Right lobe of liver (tissue), 6 donors: ENCODE measurements around the gene PRDM2. TPM values are rescaled to one million over a fixed set of nuclear protein-coding genes. Genes with fewer than 3 reads are reported as not detected.

Experiments
- ATAC-seq, 4 donors: fragments of 200-7000 bp; cut with Tn5 transposase; one replicate each; pipeline ENCODE4 v1.9.1; 2020; ENCODE audit warnings: mild to moderate bottlenecking in 4 of 4, moderate library complexity in 4 of 4
- DNase-seq, 3 donors: peaks; one replicate each; pipeline ENCODE4 v3.0.0-alpha.2; 2020
- H3K27ac ChIP-seq, 3 donors: fragments of 200-600 bp; one replicate each; pipeline ENCODE4 v1.8.0; 2022
- H3K27me3 ChIP-seq, 2 donors: fragments of 200-600 bp; one replicate each; pipeline ENCODE4 v1.8.0; 2022
- H3K36me3 ChIP-seq, 4 donors: fragments of 200-600 bp; sonication (generic) in 1 of 4; one replicate each; pipeline versions ENCODE4 v1.5.1 to v1.8.0; 2017 to 2022; ENCODE audit warnings: control low read depth in 1 of 4
- H3K4me1 ChIP-seq, 4 donors: fragments of 200-600 bp; sonication (generic) in 1 of 4; one replicate each; pipeline versions ENCODE4 v1.5.1 to v1.8.0; 2017 to 2022; ENCODE audit warnings: control low read depth in 1 of 4
- H3K4me3 ChIP-seq, 3 donors: fragments of 200-600 bp; one replicate each; pipeline ENCODE4 v1.8.0; 2022
- H3K9me3 ChIP-seq, 4 donors: fragments of 200-600 bp; sonication (generic) in 1 of 4; one replicate each; pipeline versions ENCODE4 v1.5.1 to v1.8.0; 2017 to 2022; ENCODE audit warnings: control low read depth in 1 of 4
- POLR2A ChIP-seq: fragments of 450-650 bp; IDR thresholded peaks from one replicate; pipeline ENCODE4 v1.6.1; 2017; ENCODE audit warnings: antibody characterized with exemption, mild to moderate bottlenecking
- WGBS: methylation state at CpG from one replicate; pipeline ENCODE4 v1.1.6; 2018; ENCODE audit warnings: low coverage, low lambda C conversion rate; ENCODE audit not compliant: insufficient coverage; ENCODE audit errors: missing lambda C conversion rate; 5-methylcytosine and 5-hydroxymethylcytosine counted together
- intact Hi-C, 2 donors: fragments of 100-400 bp; cut with DNase I; formaldehyde crosslinking; loops; one replicate each; pipeline versions ENCODE4 v1.11.2 to v1.14.1; 2022
- total RNA-seq, 6 experiments: library from RNA; depleted of rRNA in 2 of 6; stranded (reverse); fragments of >200 nt in 2 of 6; fragmentation: NEBNext Ultra II Directional in 3 of 6; extraction: Animal tissue kit (Norgen Biotek cat#: 25700) in 3 of 6; gene quantifications; one replicate each; pipeline versions ENCODE4 v1.1.0 to v1.2.4, GENCODE V29; 2016 to 2023
- TF ChIP-seq, protein P1 (sequence below), 4 donors: fragments of 200-600 bp in 3 of 4; fragments of 450-650 bp in 1 of 4; IDR thresholded peaks; one replicate each; pipeline versions ENCODE4 v1.5.1 to v1.8.0; 2016 to 2022; ENCODE audit warnings: antibody characterized with exemption in 4 of 4, mild to moderate bottlenecking in 2 of 4
- donor health status: DM: no; HTN: yes; CAD: no.
- donor health status: DM: no; HTN: no; CAD: no.
- donor health status: DM: no; HTN: no; CAD: no.
- donor health status: DM: no; HTN: yes; CAD: no.
- donor health status: DM: no; HTN: yes; CAD: no.

PRDM2 gene
- total RNA-seq, 6 experiments from 2014 or later = 7.4 to 16.9 (median 12.5) TPM

- no peak overlapping the region for H3K27ac ChIP-seq
- DNase-seq (peak in 1 of 3 donors; percentile 39), ATAC-seq (peak in 1 of 4 donors; percentile 23)
- H3K36me3 ChIP-seq = no peaks in the 10 kb centered on the region
- no peak overlapping the region for H3K4me3 ChIP-seq
- WGBS = 60% methylated on average over 1 of the region's 7 CpGs
- TF ChIP-seq POLR2A = no peak
- TF ChIP-seq, protein P1, sequence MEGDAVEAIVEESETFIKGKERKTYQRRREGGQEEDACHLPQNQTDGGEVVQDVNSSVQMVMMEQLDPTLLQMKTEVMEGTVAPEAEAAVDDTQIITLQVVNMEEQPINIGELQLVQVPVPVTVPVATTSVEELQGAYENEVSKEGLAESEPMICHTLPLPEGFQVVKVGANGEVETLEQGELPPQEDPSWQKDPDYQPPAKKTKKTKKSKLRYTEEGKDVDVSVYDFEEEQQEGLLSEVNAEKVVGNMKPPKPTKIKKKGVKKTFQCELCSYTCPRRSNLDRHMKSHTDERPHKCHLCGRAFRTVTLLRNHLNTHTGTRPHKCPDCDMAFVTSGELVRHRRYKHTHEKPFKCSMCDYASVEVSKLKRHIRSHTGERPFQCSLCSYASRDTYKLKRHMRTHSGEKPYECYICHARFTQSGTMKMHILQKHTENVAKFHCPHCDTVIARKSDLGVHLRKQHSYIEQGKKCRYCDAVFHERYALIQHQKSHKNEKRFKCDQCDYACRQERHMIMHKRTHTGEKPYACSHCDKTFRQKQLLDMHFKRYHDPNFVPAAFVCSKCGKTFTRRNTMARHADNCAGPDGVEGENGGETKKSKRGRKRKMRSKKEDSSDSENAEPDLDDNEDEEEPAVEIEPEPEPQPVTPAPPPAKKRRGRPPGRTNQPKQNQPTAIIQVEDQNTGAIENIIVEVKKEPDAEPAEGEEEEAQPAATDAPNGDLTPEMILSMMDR (IDR thresholded peaks at IDR 0.05) = no peak
- H3K27me3 ChIP-seq = no peaks in the 10 kb centered on the region
- H3K9me3 ChIP-seq = no peaks in the 10 kb centered on the region
- H3K4me1 ChIP-seq = peaks cover 0 to 8% (median 4%) of the 10 kb centered on the region in 4 donors
- intact Hi-C loops = no loop called here
These were observed 114.1 kb downstream of the PRDM2 start for GRCh38 chr1:13814131-13814530.

DNA sequence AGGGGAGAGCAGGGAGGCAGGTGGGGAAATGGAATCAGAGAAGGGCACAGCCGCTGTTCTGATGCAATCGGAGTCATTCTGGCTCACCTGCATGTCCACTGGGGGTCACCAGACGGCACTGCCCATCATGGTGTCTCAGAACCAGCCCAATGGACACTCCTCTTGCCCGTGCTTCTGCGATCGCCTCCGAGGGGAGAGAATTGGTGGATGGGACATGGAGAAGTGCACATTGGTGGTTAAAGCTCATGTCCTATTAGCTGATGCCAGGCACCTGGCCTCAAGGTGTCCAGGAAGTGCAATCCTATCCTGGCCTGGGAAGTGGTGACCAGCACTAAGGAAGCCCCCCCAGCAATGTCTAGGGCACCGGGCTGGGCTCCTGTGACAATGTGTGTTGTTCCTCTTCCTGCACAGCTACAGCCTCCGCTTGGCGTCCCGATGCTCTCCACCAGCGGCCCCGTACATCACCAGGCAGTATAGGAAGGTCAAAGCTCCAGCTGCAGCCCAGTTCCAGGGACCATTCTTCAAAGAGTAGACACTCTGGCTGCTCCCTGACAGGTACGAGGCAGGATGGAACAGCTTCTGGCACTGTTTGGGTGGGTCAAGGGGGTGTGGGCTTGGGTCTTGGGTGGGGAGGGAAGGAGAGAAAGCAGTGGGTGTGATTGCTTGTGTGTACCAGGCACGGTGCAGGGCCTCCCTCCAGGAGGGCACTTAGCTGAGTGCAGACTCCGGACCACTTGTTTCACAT, 116.2 kb downstream of the PRDM2 start:
- H3K27me3 ChIP-seq = no peaks in the 10 kb centered on the region
- no peak overlapping the region for H3K4me3 ChIP-seq
- peaks cover 0 to 8% (median 4%) of the 10 kb centered on the region in 4 donors for H3K4me1 ChIP-seq
- intact Hi-C loops = no loop called here
- DNase-seq (peak in 1 of 3 donors; percentile 34), ATAC-seq (no peak)
- H3K36me3 ChIP-seq = no peaks in the 10 kb centered on the region
- TF ChIP-seq, protein P1 (IDR thresholded peaks at IDR 0.05) = no peak
- H3K27ac ChIP-seq = no peak overlapping the region
- 93% methylated on average over 6 of the region's 16 CpGs for WGBS
- H3K9me3 ChIP-seq = no peaks in the 10 kb centered on the region

DNA sequence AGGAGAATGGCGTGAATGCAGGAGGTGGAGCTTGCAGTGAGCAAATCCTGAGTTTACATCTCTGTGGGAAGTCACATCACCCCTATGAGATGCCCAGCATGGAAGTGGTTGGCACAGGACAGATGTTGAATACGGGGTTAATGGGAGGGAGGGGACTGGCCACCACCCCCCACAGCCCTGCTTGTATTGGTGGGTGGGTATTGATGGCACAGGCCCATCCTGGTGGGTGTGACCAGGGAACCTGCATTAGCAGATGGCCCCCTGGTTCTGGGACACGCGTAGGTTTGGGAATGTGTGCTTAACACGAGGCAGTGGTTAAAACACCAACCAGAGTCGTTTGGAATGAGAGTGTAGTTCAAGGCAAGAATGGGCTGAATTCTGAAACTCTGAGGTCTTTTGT, 117.9 kb downstream of the PRDM2 start:
- intact Hi-C loops = no loop called here
- ATAC-seq (no peak), DNase-seq (peak in 1 of 3 donors; percentile 28)
- Histone ChIP-seq H3K4me1 (peaks cover 0 to 7% (median 4%) of the 10 kb centered on the region in 4 donors), H3K4me3 (no peak overlapping the region), H3K27me3 (no peaks in the 10 kb centered on the region), H3K36me3 (no peaks in the 10 kb centered on the region), H3K9me3 (no peaks in the 10 kb centered on the region), H3K27ac (no peak overlapping the region)
- TF ChIP-seq, protein P1 (IDR thresholded peaks at IDR 0.05) = no peak
- TF ChIP-seq POLR2A = no peak
- 100% methylated on average over 1 of the region's 6 CpGs for WGBS

GRCh38 chr1:13818926-13819325, 118.9 kb downstream of the PRDM2 start:
- no peak for TF ChIP-seq POLR2A
- TF ChIP-seq, protein P1 (IDR thresholded peaks at IDR 0.05) = no peak
- ATAC-seq (no peak), DNase-seq (peak in 1 of 3 donors; percentile 25)
- intact Hi-C loops = no loop called here
- H3K4me3 ChIP-seq = no peak overlapping the region
- H3K9me3 ChIP-seq = no peaks in the 10 kb centered on the region
- peaks cover 0 to 2% (median 0%) of the 10 kb centered on the region in 4 donors for H3K4me1 ChIP-seq
- no peaks in the 10 kb centered on the region for H3K36me3 ChIP-seq
- 86% methylated on average over 4 of the region's 7 CpGs for WGBS
- no peaks in the 10 kb centered on the region for H3K27me3 ChIP-seq
- no peak overlapping the region for H3K27ac ChIP-seq
